KMS-11 (cell line): ENCODE results near the gene PCSK2.

ENCODE experiments used
- H2AFZ ChIP-seq: fragments of 200-600 bp; sonication (generic); 2 replicates; pipeline ENCODE4 v1.6.1; 2016; ENCODE audit warnings: antibody characterized with exemption, mixed run types, low read depth
- H3K27ac ChIP-seq: fragments of 200-600 bp; sonication (generic); 2 replicates; pipeline ENCODE4 v1.6.1; 2016; ENCODE audit warnings: mild to moderate bottlenecking, mixed run types
- H3K27me3 ChIP-seq: fragments of 200-600 bp; sonication (generic); 2 replicates; pipeline ENCODE4 v1.6.1; 2017; ENCODE audit warnings: mild to moderate bottlenecking, low read depth, mixed run types, moderate library complexity; ENCODE audit not compliant: insufficient read depth
- H3K36me3 ChIP-seq: fragments of 200-600 bp; sonication (generic); 2 replicates; pipeline ENCODE4 v1.6.1; 2017; ENCODE audit warnings: mild to moderate bottlenecking, mixed run types; ENCODE audit not compliant: insufficient read depth
- H3K4me1 ChIP-seq: fragments of 200-600 bp; sonication (generic); 2 replicates; pipeline ENCODE4 v1.6.1; 2016; ENCODE audit warnings: mild to moderate bottlenecking, low read depth, mixed run types; ENCODE audit not compliant: poor library complexity, severe bottlenecking
- H3K4me2 ChIP-seq: fragments of 200-600 bp; sonication (generic); 2 replicates; pipeline ENCODE4 v1.7.0; 2016; ENCODE audit warnings: mild to moderate bottlenecking, mixed run types
- H3K4me3 ChIP-seq: fragments of 200-600 bp; sonication (generic); IDR thresholded peaks from 2 replicates; pipeline ENCODE4 v1.6.1; 2017; ENCODE audit warnings: low read depth, low read length, mixed read lengths; ENCODE audit not compliant: insufficient read depth
- H3K79me2 ChIP-seq: fragments of 200-600 bp; sonication (generic); 2 replicates; pipeline ENCODE4 v1.6.1; 2016; ENCODE audit warnings: low read depth, mixed run types; ENCODE audit not compliant: insufficient read depth
- H3K9ac ChIP-seq: fragments of 200-600 bp; sonication (generic); 2 replicates; pipeline ENCODE4 v1.6.1; 2016; ENCODE audit warnings: mild to moderate bottlenecking, mixed run types
- H4K20me1 ChIP-seq: fragments of 200-600 bp; sonication (generic); 2 replicates; pipeline ENCODE4 v1.6.1; 2016; ENCODE audit warnings: mild to moderate bottlenecking, mixed run types; ENCODE audit not compliant: insufficient read depth
- CTCF ChIP-seq: fragments of 200-600 bp; sonication (generic); conservative IDR thresholded peaks from 2 replicates; pipeline ENCODE4 v1.6.1; 2017; ENCODE audit warnings: low read depth, mild to moderate bottlenecking, antibody characterized with exemption, low read length, moderate library complexity, mixed read lengths

PCSK2 gene

GRCh38 chr20:17444091-17444490 lies 217.3 kb downstream of the PCSK2 start:
- Histone ChIP-seq H4K20me1 (no peaks in the 10 kb centered on the region), H3K36me3 (no peaks in the 10 kb centered on the region), H2AFZ (no peak overlapping the region), H3K9ac (no peak overlapping the region), H3K27ac (no peak overlapping the region), H3K4me2 (no peak overlapping the region), H3K4me3 (no peak overlapping the region), H3K27me3 (no peaks in the 10 kb centered on the region), H3K79me2 (no peaks in the 10 kb centered on the region), H3K4me1 (no peaks in the 10 kb centered on the region)
- no peak for TF ChIP-seq CTCF

GRCh38 chr20:17445543-17445942 lies 218.7 kb downstream of the PCSK2 start:
- Histone ChIP-seq H3K4me1 (no peaks in the 10 kb centered on the region), H3K27ac (no peak overlapping the region), H3K4me3 (no peak overlapping the region), H3K9ac (no peak overlapping the region), H4K20me1 (no peaks in the 10 kb centered on the region), H3K36me3 (no peaks in the 10 kb centered on the region), H2AFZ (no peak overlapping the region), H3K27me3 (no peaks in the 10 kb centered on the region), H3K79me2 (no peaks in the 10 kb centered on the region), H3K4me2 (no peak overlapping the region)
- TF ChIP-seq CTCF = no peak

- no peak for TF ChIP-seq CTCF
- H3K4me2 ChIP-seq = no peak overlapping the region
- no peak overlapping the region for H3K27ac ChIP-seq
- no peak overlapping the region for H3K9ac ChIP-seq
- no peak overlapping the region for H2AFZ ChIP-seq
- H3K4me1 ChIP-seq = no peaks in the 10 kb centered on the region
- no peaks in the 10 kb centered on the region for H3K36me3 ChIP-seq
- H3K4me3 ChIP-seq = no peak overlapping the region
- H3K79me2 ChIP-seq = no peaks in the 10 kb centered on the region
- H3K27me3 ChIP-seq = no peaks in the 10 kb centered on the region
- no peaks in the 10 kb centered on the region for H4K20me1 ChIP-seq
These were observed 219.3 kb downstream of the PCSK2 start for GRCh38 chr20:17446171-17446570.

- Histone ChIP-seq H3K27me3 (no peaks in the 10 kb centered on the region), H3K27ac (no peak overlapping the region), H2AFZ (no peak overlapping the region), H3K4me2 (no peak overlapping the region), H3K79me2 (no peaks in the 10 kb centered on the region), H3K4me3 (no peak overlapping the region), H3K36me3 (no peaks in the 10 kb centered on the region), H3K4me1 (no peaks in the 10 kb centered on the region), H4K20me1 (no peaks in the 10 kb centered on the region), H3K9ac (no peak overlapping the region)
- no peak for TF ChIP-seq CTCF
These were observed 221.2 kb downstream of the PCSK2 start for GRCh38 chr20:17448071-17448470.

- Histone ChIP-seq H4K20me1 (no peaks in the 10 kb centered on the region), H3K4me1 (no peaks in the 10 kb centered on the region), H3K4me3 (no peak overlapping the region), H3K27me3 (no peaks in the 10 kb centered on the region), H3K4me2 (no peak overlapping the region), H2AFZ (no peak overlapping the region), H3K27ac (no peak overlapping the region), H3K36me3 (no peaks in the 10 kb centered on the region), H3K79me2 (no peaks in the 10 kb centered on the region), H3K9ac (no peak overlapping the region)
- TF ChIP-seq CTCF = no peak
These were observed 222.2 kb downstream of the PCSK2 start for GRCh38 chr20:17449031-17449430.
